Colonic mucosa (tissue), 4 donors: ENCODE measurements around the gene C3orf70. TPM values are rescaled to one million over a fixed set of nuclear protein-coding genes. Genes with fewer than 3 reads are reported as not detected.

ENCODE experiments used
- DNase-seq: peaks from one replicate; pipeline ENCODE4 v3.0.0-alpha.2; 2020
- H3K27ac ChIP-seq: fragments of 200-600 bp; one replicate; pipeline ENCODE4 v1.8.0; 2021
- H3K27me3 ChIP-seq: fragments of 200-600 bp; one replicate; pipeline ENCODE4 v1.8.0; 2021
- H3K36me3 ChIP-seq: fragments of 200-600 bp; one replicate; pipeline ENCODE4 v1.8.0; 2021
- H3K4me1 ChIP-seq: fragments of 200-600 bp; one replicate; pipeline ENCODE4 v1.8.0; 2021; ENCODE audit warnings: mild to moderate bottlenecking
- H3K4me3 ChIP-seq: fragments of 200-600 bp; one replicate; pipeline ENCODE4 v1.8.0; 2021
- H3K9ac ChIP-seq, 2 donors: one replicate each; pipeline ENCODE4 v1.7.0; 2013; ENCODE audit warnings: control low read depth in 2 of 2, low read depth in 2 of 2, low read length in 2 of 2
- H3K9me3 ChIP-seq: fragments of 200-600 bp; one replicate; pipeline ENCODE4 v1.8.0; 2021
- intact Hi-C: fragments of 100-400 bp; cut with DNase I; formaldehyde crosslinking; loops from one replicate; pipeline ENCODE4 v1.14.1; 2022
- total RNA-seq, 2 donors: library from RNA; stranded (reverse); fragmentation: NEBNext Ultra II Directional in 1 of 2; extraction: Animal tissue kit (Norgen Biotek cat#: 25700) in 1 of 2; gene quantifications; one replicate each; pipeline ENCODE4 v1.2.1, GENCODE V29; 2021
- TF ChIP-seq, protein P1 (sequence below): fragments of 200-600 bp; IDR thresholded peaks from one replicate; pipeline ENCODE4 v1.8.0; 2022; ENCODE audit warnings: antibody characterized with exemption, mild to moderate bottlenecking
- donor health status: healthy.
- donor health status: DM: no; HTN: no; CAD: no.
- donor health status: DM: no; HTN: no; CAD: no.

C3orf70 gene
- total RNA-seq, 2 donors from 2014 or later = 8.4 to 12.7 TPM

DNA sequence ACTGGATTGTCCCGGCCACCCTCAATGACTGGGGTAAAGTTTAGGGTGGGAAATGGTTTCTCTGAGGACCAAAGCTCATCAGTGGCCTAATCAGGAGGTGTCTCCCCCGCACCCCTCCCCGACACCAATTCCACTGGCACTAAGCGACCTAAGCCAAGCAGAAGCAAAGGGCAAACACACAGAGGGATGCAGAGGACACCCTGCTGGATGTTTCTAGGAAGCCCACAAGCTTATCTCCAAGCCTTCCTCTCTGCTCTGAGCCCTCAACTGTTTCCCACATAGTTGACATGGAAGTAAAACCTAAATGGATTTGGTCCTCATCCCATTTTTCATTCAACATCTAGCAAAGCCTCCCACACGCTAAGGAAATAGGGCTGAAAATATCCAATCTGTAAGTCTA lies 68.5 kb downstream of the C3orf70 start:
- H3K27me3 ChIP-seq = no peaks in the 10 kb centered on the region
- no peak overlapping the region for H3K9ac ChIP-seq
- intact Hi-C loops = no loop called here
- DNase-seq = no peak
- H3K36me3 ChIP-seq = no peaks in the 10 kb centered on the region
- H3K27ac ChIP-seq = no peak overlapping the region
- TF ChIP-seq, protein P1, sequence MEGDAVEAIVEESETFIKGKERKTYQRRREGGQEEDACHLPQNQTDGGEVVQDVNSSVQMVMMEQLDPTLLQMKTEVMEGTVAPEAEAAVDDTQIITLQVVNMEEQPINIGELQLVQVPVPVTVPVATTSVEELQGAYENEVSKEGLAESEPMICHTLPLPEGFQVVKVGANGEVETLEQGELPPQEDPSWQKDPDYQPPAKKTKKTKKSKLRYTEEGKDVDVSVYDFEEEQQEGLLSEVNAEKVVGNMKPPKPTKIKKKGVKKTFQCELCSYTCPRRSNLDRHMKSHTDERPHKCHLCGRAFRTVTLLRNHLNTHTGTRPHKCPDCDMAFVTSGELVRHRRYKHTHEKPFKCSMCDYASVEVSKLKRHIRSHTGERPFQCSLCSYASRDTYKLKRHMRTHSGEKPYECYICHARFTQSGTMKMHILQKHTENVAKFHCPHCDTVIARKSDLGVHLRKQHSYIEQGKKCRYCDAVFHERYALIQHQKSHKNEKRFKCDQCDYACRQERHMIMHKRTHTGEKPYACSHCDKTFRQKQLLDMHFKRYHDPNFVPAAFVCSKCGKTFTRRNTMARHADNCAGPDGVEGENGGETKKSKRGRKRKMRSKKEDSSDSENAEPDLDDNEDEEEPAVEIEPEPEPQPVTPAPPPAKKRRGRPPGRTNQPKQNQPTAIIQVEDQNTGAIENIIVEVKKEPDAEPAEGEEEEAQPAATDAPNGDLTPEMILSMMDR = no peak
- H3K9me3 ChIP-seq = no peaks in the 10 kb centered on the region
- H3K4me1 ChIP-seq = no peaks in the 10 kb centered on the region
- no peak overlapping the region for H3K4me3 ChIP-seq

DNA sequence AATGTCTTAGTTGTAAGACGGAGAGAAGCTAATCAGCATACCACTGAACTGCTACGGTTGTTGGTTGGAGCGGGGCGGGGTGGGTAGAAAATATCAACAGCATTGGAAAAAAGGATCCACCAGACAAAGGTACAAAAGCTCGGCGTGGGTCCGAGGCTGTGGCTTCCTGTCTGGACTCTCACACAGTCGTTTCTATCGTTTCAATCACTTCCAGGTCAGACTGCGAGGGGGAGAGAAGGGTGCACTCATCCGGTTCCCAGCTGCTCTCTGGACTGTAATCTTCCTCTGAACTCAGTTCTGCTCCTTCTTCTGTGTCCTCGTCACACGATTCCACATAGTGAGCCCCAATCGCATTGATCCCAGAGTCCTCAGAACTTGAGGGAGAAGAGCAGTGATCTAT lies 70.0 kb downstream of the C3orf70 start:
- TF ChIP-seq, protein P1 = no peak
- H3K27ac ChIP-seq = no peak overlapping the region
- intact Hi-C loops = no loop called here

DNA sequence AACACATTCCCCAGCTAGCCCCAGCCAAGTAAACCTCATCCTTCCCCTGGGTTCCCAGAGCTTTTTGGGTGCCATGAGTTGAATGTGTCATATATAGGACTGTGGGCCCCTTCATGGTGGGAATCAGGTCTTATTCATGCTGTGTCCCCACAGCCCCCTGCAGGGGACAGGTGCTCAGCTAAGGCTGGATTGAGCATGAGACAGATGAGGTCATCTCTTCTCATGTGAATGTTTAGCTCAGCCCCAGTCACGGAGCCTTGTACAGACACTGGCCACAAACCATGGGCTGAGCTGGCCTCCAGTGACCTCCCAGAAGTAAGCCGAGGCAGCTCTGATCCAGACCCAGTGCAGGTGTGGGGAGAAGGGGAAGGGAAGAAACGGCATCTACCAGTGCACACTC lies 70.7 kb downstream of the C3orf70 start:
- Histone ChIP-seq H3K9me3 (no peaks in the 10 kb centered on the region), H3K4me1 (no peaks in the 10 kb centered on the region), H3K27me3 (no peaks in the 10 kb centered on the region), H3K9ac (no peak overlapping the region), H3K4me3 (no peak overlapping the region), H3K36me3 (no peaks in the 10 kb centered on the region), H3K27ac (no peak overlapping the region)
- DNase-seq = no peak
- intact Hi-C loops = no loop called here
- TF ChIP-seq, protein P1 = no peak

More for the DNA sequence above, 70.0 kb downstream of the C3orf70 start:
- no peak overlapping the region for H3K4me3 ChIP-seq
- no peak for DNase-seq
- no peaks in the 10 kb centered on the region for H3K27me3 ChIP-seq
- H3K9me3 ChIP-seq = no peaks in the 10 kb centered on the region
- no peaks in the 10 kb centered on the region for H3K4me1 ChIP-seq
- no peaks in the 10 kb centered on the region for H3K36me3 ChIP-seq
- no peak overlapping the region for H3K9ac ChIP-seq

DNA sequence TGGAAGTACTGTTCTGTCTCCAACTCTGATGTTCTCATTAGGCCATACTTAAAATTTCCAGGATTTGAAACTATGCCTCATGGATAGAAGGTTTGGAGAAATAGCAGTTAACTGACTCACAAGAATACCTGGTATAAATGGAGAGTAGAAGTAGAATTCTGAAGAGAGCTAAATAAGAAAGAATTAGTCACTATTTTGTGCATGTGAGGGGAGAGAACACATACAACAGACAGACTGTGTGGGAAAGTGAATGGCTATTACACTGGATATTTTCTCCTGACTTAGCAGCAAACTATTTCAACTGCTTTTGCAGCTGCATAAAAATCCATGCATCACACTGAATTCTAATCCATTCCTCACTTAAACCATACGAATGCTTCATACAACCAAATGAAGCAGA lies 71.3 kb downstream of the C3orf70 start:
- DNase-seq = no peak
- no peaks in the 10 kb centered on the region for H3K4me1 ChIP-seq
- no peak overlapping the region for H3K27ac ChIP-seq
- H3K4me3 ChIP-seq = no peak overlapping the region
- intact Hi-C loops = no loop called here
- no peaks in the 10 kb centered on the region for H3K9me3 ChIP-seq
- H3K27me3 ChIP-seq = no peaks in the 10 kb centered on the region
- TF ChIP-seq, protein P1 = no peak
- no peak overlapping the region for H3K9ac ChIP-seq
- H3K36me3 ChIP-seq = no peaks in the 10 kb centered on the region

DNA sequence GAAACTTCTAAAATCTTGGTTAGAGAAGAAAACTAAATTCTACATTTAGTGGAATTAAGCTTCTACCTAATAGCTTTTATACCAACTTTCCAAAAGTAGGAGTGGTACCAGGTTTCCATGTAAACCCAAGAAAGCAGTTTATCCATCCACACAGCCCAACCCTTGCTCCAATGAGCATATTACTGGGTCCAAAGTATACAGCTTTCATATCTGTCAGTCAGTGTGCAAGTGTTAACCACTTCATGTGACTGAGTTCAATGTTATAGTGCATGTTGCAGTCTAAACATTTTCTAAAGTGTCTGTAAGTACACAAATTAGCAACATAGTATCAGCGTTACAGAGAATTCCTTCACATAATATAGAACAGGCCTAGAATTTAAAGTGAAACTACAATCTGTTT lies 73.2 kb downstream of the C3orf70 start:
- Histone ChIP-seq H3K27me3 (no peaks in the 10 kb centered on the region), H3K9ac (no peak overlapping the region), H3K27ac (no peak overlapping the region), H3K4me3 (no peak overlapping the region), H3K36me3 (no peaks in the 10 kb centered on the region), H3K4me1 (no peaks in the 10 kb centered on the region), H3K9me3 (no peaks in the 10 kb centered on the region)
- TF ChIP-seq, protein P1 = no peak
- DNase-seq = no peak
- intact Hi-C loops = no loop called here

DNA sequence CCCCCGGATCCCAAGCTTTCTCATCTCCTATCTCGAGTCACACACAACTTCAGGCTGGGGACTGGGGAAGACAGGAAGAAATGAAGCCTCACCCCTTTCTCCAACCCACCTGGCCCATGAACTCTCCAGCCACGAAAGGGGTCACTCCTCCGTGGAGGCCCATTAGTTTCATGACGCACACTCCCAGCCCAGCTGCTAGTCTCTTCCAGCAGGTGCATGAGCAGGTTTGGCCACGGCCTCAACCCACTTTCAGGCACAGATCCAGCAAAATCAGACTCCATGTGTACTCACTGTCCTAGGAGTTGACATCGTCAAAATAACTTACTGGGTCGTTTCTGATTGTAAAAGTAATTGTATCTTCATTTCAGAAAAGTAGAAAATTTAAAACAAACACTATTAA lies 76.6 kb downstream of the C3orf70 start:
- Histone ChIP-seq H3K4me1 (no peaks in the 10 kb centered on the region), H3K4me3 (no peak overlapping the region), H3K9ac (no peak overlapping the region), H3K36me3 (no peaks in the 10 kb centered on the region), H3K27me3 (no peaks in the 10 kb centered on the region), H3K9me3 (no peaks in the 10 kb centered on the region), H3K27ac (no peak overlapping the region)
- intact Hi-C loops = no loop called here
- DNase-seq = peak; percentile 29
- TF ChIP-seq, protein P1 = no peak
